ENCODE results near the gene FUT8. TPM values are rescaled to one million over a fixed set of nuclear protein-coding genes. Genes with fewer than 3 reads are reported as not detected.

FUT8 gene
- total and polyA plus RNA-seq, 4 donors: 1.1 to 14.1 (median 4.0) TPM

DNA sequence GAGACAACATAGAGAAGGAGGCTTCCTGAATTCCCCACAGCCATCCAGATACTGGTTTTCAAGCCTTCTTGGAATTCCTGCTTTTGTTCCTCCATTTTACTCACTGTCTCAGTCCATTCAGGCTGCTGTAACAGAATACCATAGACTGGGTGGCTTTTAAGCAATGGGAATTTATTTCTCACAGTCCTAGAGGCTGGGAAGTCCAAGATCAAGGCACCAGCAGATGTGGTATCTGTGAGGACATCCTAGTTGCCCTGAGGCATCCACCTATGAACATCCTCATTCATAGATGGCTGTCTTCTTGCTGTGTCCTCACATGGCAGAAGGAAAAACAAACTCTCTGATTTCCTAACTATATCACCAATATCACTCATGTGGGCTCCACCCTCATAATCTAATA, 374.9 kb downstream of the FUT8 start:
- no peaks in the 10 kb centered on the region for H3K36me3 ChIP-seq (ENCODE audit: control insufficient read depth in 4 of 4, insufficient read depth in 3 of 4, low read depth in 1 of 4, low read length in 3 of 4)
- no peaks in the 10 kb centered on the region for H3K27me3 ChIP-seq (ENCODE audit: control insufficient read depth in 4 of 4, insufficient read depth in 4 of 4, low read length in 3 of 4)
- DNase-seq (ENCODE audit: low spot score): no peak
- H3K4me3 ChIP-seq (ENCODE audit: low read depth in 1 of 3, low read length in 3 of 3): no peak overlapping the region
- TF ChIP-seq, protein P1, sequence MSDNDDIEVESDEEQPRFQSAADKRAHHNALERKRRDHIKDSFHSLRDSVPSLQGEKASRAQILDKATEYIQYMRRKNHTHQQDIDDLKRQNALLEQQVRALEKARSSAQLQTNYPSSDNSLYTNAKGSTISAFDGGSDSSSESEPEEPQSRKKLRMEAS (IDR thresholded peaks at IDR 0.05): no peak
- TF ChIP-seq, protein P2, sequence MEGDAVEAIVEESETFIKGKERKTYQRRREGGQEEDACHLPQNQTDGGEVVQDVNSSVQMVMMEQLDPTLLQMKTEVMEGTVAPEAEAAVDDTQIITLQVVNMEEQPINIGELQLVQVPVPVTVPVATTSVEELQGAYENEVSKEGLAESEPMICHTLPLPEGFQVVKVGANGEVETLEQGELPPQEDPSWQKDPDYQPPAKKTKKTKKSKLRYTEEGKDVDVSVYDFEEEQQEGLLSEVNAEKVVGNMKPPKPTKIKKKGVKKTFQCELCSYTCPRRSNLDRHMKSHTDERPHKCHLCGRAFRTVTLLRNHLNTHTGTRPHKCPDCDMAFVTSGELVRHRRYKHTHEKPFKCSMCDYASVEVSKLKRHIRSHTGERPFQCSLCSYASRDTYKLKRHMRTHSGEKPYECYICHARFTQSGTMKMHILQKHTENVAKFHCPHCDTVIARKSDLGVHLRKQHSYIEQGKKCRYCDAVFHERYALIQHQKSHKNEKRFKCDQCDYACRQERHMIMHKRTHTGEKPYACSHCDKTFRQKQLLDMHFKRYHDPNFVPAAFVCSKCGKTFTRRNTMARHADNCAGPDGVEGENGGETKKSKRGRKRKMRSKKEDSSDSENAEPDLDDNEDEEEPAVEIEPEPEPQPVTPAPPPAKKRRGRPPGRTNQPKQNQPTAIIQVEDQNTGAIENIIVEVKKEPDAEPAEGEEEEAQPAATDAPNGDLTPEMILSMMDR (IDR thresholded peaks at IDR 0.05; ENCODE audit: low read depth, low read length, missing input control): no peak
- TF ChIP-seq JUND (IDR thresholded peaks at IDR 0.05) (no peak), FOXA1 (IDR thresholded peaks at IDR 0.05) (no peak), TAF1 (conservative IDR thresholded peaks at IDR 0.05) (no peak)
- H3K4me1 ChIP-seq (ENCODE audit: control insufficient read depth in 4 of 4, insufficient read depth in 4 of 4, low read length in 3 of 4): no peaks in the 10 kb centered on the region
- H3K9me3 ChIP-seq (ENCODE audit: control insufficient read depth in 4 of 4, low read length in 3 of 4): no peaks in the 10 kb centered on the region
- no peak overlapping the region for H3K9ac ChIP-seq (ENCODE audit: low read depth in 1 of 2, low read length in 2 of 2)
- H3K27ac ChIP-seq (ENCODE audit: low read depth in 1 of 2, low read length in 2 of 2): no peak overlapping the region

DNA sequence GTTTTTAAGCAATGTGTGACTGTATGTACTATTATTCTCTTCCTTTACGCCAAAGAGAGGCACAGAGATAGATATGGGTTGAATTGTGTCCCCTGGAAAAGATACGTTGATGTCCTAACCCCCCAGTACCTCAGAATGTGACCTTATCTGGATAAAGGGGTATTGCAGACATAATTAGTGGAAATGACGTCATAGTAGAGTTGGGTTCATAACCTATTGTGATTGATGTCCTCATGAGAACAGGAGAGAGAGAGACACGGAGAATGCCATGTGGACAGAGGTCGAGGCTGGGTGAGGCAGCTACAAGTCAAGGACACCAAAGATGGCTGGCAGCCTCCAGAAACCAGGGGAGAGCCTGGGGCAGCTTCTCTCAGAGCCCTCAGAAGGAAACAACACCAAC, 376.3 kb downstream of the FUT8 start:
- Histone ChIP-seq H3K9me3 (ENCODE audit: control insufficient read depth in 4 of 4, low read length in 3 of 4) (no peaks in the 10 kb centered on the region), H3K4me1 (ENCODE audit: control insufficient read depth in 4 of 4, insufficient read depth in 4 of 4, low read length in 3 of 4) (no peaks in the 10 kb centered on the region), H3K9ac (ENCODE audit: low read depth in 1 of 2, low read length in 2 of 2) (no peak overlapping the region), H3K27me3 (ENCODE audit: control insufficient read depth in 4 of 4, insufficient read depth in 4 of 4, low read length in 3 of 4) (no peaks in the 10 kb centered on the region), H3K4me3 (ENCODE audit: low read depth in 1 of 3, low read length in 3 of 3) (no peak overlapping the region), H3K27ac (ENCODE audit: low read depth in 1 of 2, low read length in 2 of 2) (no peak overlapping the region), H3K36me3 (ENCODE audit: control insufficient read depth in 4 of 4, insufficient read depth in 3 of 4, low read depth in 1 of 4, low read length in 3 of 4) (no peaks in the 10 kb centered on the region)
- DNase-seq (ENCODE audit: low spot score): no peak
- no peak for TF ChIP-seq RAD21 (IDR thresholded peaks at IDR 0.05)
- 66% methylated on average over 5 of the region's 5 CpGs for WGBS

DNA sequence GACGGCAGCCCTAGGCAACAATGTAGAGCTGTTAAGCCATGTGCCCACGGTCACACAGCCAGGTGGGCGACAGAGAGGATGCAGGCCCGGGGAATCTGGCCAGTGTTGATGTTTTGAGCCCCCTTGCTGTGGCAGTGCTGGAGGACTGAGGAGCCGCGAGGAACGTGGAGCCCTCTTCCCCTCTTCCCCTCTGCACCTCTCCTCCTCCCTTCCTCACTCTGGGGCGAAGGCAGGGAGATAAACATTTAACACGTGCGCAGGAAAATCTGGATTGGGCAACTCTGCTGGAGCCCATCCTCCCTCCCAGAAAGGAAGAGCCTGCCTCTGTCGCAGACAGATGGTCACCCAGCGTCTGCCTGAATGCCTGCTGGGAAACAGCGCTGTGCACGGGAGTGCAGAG, 376.8 kb downstream of the FUT8 start:
- Histone ChIP-seq H3K4me3 (ENCODE audit: low read depth in 1 of 3, low read length in 3 of 3) (no peak overlapping the region), H3K36me3 (ENCODE audit: control insufficient read depth in 4 of 4, insufficient read depth in 3 of 4, low read depth in 1 of 4, low read length in 3 of 4) (no peaks in the 10 kb centered on the region), H3K9me3 (ENCODE audit: control insufficient read depth in 4 of 4, low read length in 3 of 4) (no peaks in the 10 kb centered on the region), H3K27me3 (ENCODE audit: control insufficient read depth in 4 of 4, insufficient read depth in 4 of 4, low read length in 3 of 4) (no peaks in the 10 kb centered on the region), H3K27ac (ENCODE audit: low read depth in 1 of 2, low read length in 2 of 2) (no peak overlapping the region), H3K4me1 (ENCODE audit: control insufficient read depth in 4 of 4, insufficient read depth in 4 of 4, low read length in 3 of 4) (no peaks in the 10 kb centered on the region), H3K9ac (ENCODE audit: low read depth in 1 of 2, low read length in 2 of 2) (no peak overlapping the region)
- TF ChIP-seq, protein P2 (IDR thresholded peaks at IDR 0.05; ENCODE audit: low read depth, low read length, missing input control): no peak
- TF ChIP-seq JUND (IDR thresholded peaks at IDR 0.05): no peak
- no peak for TF ChIP-seq TAF1 (conservative IDR thresholded peaks at IDR 0.05)
- TF ChIP-seq EGR1 (IDR thresholded peaks at IDR 0.05; ENCODE audit: low read depth in 2 of 2): no peak
- TF ChIP-seq FOXA1 (IDR thresholded peaks at IDR 0.05): no peak
- no peak for TF ChIP-seq NR2F2 (IDR thresholded peaks at IDR 0.05)
- TF ChIP-seq YY1 (IDR thresholded peaks at IDR 0.05): no peak
- no peak for TF ChIP-seq HNF4G (IDR thresholded peaks at IDR 0.05)
- TF ChIP-seq SP1 (IDR thresholded peaks at IDR 0.05): no peak
- TF ChIP-seq, protein P3, sequence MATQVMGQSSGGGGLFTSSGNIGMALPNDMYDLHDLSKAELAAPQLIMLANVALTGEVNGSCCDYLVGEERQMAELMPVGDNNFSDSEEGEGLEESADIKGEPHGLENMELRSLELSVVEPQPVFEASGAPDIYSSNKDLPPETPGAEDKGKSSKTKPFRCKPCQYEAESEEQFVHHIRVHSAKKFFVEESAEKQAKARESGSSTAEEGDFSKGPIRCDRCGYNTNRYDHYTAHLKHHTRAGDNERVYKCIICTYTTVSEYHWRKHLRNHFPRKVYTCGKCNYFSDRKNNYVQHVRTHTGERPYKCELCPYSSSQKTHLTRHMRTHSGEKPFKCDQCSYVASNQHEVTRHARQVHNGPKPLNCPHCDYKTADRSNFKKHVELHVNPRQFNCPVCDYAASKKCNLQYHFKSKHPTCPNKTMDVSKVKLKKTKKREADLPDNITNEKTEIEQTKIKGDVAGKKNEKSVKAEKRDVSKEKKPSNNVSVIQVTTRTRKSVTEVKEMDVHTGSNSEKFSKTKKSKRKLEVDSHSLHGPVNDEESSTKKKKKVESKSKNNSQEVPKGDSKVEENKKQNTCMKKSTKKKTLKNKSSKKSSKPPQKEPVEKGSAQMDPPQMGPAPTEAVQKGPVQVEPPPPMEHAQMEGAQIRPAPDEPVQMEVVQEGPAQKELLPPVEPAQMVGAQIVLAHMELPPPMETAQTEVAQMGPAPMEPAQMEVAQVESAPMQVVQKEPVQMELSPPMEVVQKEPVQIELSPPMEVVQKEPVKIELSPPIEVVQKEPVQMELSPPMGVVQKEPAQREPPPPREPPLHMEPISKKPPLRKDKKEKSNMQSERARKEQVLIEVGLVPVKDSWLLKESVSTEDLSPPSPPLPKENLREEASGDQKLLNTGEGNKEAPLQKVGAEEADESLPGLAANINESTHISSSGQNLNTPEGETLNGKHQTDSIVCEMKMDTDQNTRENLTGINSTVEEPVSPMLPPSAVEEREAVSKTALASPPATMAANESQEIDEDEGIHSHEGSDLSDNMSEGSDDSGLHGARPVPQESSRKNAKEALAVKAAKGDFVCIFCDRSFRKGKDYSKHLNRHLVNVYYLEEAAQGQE (IDR thresholded peaks at IDR 0.05): no peak
- TF ChIP-seq, protein P1 (IDR thresholded peaks at IDR 0.05): no peak
- no peak for TF ChIP-seq GABPA (IDR thresholded peaks at IDR 0.05 in 1 of 2, conservative IDR thresholded peaks at IDR 0.05 in 1 of 2)
- TF ChIP-seq, protein P4, sequence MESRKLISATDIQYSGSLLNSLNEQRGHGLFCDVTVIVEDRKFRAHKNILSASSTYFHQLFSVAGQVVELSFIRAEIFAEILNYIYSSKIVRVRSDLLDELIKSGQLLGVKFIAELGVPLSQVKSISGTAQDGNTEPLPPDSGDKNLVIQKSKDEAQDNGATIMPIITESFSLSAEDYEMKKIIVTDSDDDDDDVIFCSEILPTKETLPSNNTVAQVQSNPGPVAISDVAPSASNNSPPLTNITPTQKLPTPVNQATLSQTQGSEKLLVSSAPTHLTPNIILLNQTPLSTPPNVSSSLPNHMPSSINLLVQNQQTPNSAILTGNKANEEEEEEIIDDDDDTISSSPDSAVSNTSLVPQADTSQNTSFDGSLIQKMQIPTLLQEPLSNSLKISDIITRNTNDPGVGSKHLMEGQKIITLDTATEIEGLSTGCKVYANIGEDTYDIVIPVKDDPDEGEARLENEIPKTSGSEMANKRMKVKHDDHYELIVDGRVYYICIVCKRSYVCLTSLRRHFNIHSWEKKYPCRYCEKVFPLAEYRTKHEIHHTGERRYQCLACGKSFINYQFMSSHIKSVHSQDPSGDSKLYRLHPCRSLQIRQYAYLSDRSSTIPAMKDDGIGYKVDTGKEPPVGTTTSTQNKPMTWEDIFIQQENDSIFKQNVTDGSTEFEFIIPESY (IDR thresholded peaks at IDR 0.05): no peak
- no peak for TF ChIP-seq HNF4A (conservative IDR thresholded peaks at IDR 0.05)
- no peak for TF ChIP-seq RXRA (IDR thresholded peaks at IDR 0.05)
- TF ChIP-seq FOXA2 (IDR thresholded peaks at IDR 0.05): no peak
- TF ChIP-seq, protein P5, sequence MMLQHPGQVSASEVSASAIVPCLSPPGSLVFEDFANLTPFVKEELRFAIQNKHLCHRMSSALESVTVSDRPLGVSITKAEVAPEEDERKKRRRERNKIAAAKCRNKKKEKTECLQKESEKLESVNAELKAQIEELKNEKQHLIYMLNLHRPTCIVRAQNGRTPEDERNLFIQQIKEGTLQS (IDR thresholded peaks at IDR 0.05): no peak
- DNase-seq (ENCODE audit: low spot score): no peak
- 65% methylated on average over 14 of the region's 14 CpGs for WGBS

Data from liver (tissue), 9 donors.